SH-SY5Y (cell line): Measurements from ENCODE around the gene SCD5.

Experiments
- GATA2 ChIP-seq: IDR thresholded peaks from 2 replicates; pipeline ENCODE4 v1.6.1; 2011; ENCODE audit warnings: mild to moderate bottlenecking, low read depth, low read length
- GATA3 ChIP-seq: IDR thresholded peaks from 2 replicates; pipeline ENCODE4 v1.6.1; 2011; ENCODE audit warnings: low read depth, mild to moderate bottlenecking, low read length, moderate library complexity

- TF ChIP-seq GATA3 (no peak), GATA2 (no peak)
Measured at GRCh38 chr4:82713856-82714255, 84.7 kb downstream of the SCD5 start.
